HG03139 (cell line): ENCODE measurements around the gene NRG3.

Experiments
- ATAC-seq: cut with Tn5 transposase; IDR thresholded peaks from one replicate; pipeline ENCODE4 v1.9.1; 2021; ENCODE audit not compliant: unreplicated experiment

Gene NRG3

DNA sequence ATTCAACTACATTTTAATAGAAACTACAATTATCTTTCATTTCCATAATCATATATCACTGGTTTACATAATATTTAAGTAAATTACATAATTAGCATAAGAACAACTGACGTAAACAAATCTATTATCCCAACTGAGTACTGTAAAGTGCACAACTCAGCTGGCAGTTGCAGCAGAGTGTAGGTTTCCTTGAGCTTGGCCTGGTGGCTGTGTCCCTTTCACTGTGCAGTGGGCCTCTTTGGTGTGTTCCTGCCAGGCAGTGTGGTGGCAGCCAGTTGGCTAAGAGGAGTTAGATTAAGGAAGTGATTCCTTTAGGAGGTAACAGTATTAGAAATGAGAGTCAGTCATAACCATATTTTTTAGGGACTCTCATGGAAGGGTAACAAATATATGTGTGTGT lies 7.0 kb downstream of the NRG3 start:
- no peak for ATAC-seq

DNA sequence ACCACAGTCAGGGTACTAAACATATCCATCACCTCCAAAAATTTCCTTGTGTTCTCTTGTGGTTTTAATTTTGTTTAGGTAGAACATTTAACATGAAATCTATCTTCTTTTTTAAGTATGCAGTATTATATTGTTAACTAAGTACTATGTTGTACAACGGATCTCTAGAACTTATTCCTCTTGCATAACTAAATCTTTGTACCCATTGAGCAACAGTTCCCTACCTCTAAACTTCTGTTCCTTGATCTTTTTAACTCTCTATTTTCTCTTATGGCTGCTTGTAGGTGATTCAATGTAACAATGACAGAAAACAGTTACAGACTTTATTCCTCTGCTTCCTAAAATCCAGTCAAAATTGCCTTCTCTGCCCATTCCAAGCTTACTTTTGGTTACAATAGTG lies 9.9 kb downstream of the NRG3 start:
- ATAC-seq = no peak

DNA sequence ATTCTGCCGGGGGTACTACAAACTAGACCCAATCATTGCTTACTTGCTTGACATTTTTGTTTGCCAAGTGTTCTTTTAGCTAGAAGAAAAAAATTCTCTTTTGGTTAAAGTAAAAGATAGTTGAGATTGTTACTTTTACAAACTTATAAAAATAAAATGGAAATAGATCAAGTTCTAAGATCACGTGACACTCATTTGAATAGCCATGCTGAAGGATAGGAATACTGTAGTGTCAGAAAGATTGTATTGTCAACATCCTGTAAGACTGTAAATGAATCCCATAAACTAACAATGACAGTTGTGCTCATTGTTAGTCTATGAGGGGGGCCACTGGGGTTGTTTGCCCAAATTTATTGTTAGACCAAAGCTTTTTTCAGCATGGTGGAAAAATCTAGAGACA lies 10.5 kb downstream of the NRG3 start:
- ATAC-seq = no peak

DNA sequence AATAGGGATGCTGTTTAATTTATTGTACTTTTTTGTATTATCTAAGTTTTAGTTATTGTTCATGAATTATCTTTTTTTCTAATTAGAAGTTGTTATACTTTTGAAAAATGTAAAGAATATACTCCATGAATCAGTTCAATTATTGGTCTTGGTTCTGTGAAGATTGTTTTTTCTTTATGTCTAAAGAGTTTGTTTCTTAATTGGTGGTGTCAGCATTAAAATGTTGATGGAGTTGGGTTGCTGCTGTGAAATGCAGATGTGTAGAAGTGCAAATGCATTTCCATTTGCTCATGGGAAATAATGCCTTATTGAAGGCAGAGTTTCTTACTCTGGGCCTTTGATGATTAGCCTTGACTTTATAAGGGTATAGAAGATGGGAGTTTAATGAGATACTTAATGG lies 11.9 kb downstream of the NRG3 start:
- ATAC-seq = no peak

DNA sequence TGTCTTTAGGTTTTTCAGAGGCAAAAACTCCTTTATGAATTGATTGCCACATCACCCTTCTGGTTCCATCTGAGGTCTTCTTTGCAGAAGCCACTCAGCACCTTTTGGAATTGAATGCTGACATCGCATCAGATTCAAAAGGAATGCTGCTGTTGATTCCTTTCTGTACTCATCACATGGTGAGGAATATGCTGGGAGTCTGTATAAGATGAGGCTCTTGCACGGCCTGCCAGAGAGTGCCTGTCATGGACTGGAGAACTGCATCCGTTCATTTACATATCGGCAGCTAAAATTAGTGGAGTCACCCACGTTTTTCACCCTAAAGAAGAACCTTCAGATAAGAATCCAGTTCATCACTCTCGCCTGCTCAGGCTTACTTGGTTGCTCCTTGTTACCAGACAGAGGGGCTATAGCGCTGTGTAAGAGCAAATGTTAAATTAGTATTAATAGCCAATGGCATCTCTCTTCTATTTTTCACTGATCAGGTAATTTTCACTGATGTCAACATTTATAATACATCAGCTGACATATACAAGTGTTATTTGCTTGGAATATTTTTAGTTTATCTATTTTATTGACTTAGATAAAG lies 14.3 kb downstream of the NRG3 start:
- ATAC-seq = no peak

DNA sequence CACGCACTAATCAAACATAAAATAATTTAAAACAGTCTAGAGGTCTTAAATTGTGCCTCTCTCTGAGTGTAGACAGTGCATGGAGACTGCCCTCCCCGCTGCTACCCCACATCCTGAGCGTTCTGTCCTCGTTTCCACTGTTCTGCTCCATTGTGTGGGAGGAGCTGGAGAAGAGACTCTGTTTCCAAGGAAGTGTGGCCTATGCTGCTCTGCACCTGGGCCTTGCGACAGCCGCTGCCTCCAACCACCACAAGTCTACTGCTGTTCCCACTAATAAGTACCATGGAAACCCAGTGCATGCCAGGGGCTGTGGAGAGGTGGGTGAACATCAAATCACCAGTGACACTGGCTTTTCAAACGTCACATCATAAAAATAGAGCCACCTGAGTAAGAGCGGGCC lies 19.6 kb downstream of the NRG3 start:
- no peak for ATAC-seq

DNA sequence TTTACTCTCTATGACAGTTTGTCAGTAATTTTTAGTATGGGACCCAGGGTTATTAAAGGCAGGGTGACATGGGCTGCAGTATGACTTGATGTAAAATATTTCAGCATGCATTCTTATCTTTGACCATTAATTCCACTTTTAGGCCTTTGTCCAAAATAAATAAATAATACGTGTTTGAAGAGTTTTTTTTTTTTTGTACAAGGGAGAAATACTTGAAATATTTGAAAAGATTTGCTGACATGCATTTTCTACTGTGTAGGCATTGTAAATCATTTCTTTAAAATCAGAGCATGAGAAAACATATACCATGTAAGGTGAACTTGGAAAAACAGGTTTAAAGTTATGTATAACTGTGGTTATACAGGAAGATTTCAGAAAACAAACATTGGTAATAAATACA lies 23.5 kb downstream of the NRG3 start:
- ATAC-seq = no peak

DNA sequence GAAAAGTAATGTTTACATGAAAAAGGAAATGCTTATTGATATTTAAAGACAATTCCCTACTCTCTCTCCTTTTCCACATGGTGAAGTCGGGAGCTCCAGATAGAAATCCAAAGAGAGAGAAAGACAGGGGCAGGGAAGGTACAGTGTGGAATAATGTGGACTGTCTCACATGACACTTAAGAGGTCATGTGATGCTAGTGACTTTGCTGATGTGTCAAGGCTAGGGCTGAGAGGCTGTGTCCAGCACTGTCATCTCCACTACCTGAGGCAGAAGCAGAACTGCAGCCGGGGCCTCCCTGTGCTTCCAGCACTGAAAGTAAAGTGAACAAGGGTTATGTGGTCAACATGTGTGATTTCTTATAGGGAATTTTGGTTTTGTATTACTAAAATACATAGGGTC lies 26.0 kb downstream of the NRG3 start:
- no peak for ATAC-seq

DNA sequence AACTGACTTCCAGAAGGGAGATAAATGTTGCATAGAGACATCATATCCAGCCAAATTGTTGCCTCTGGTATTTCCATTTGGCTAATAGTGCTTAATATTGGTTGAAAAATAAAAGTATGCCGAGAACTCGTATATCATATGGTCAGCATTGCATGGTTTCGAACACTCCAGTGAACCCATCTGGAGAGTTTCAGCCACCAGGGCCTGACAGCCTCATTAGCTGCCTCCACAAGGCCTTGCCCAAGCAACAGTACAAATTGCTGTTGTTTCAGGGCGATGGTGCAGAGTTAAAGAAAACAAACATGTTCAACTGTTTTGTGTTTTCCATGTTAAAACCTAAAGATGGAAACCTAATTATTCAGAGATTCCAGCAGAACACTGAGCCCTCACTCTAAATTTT lies 28.5 kb downstream of the NRG3 start:
- ATAC-seq = no peak

DNA sequence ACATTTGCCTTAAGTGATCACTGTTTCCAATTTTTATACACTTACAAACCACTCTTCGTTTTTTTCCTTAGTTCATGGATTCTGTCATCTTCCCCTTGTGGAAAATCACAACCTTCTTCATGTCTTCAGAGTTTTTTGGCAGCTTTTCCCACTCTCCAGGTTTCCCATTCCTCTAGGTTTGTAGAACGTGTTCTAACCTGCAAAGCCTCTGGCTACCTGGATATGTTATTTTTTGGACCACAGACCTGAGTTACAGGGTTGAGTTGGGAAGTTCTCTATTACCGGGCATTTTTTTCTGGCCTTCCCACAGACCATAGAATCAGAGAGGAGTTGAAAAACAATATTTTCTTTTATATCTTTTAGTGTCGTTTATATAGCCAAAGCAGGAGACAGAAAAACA lies 30.2 kb downstream of the NRG3 start:
- no peak for ATAC-seq

DNA sequence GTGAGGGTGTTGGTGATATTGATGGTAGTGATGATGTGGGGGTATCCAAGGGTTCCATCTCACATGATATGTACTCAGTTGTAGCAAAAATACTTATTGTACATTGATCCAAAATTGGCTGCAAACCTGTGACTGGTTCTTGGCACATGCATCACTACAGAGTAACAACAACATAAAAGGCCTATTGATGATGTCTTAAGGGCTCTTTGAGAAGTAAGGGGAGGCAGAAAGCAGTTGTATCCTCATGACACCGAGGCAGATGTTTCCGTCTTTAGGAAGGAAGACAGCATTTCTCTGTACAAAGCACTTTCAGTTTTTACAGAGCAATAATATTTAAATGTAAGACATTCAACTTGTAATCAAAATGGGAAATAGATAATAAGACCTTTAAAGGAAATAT lies 34.5 kb downstream of the NRG3 start:
- no peak for ATAC-seq

DNA sequence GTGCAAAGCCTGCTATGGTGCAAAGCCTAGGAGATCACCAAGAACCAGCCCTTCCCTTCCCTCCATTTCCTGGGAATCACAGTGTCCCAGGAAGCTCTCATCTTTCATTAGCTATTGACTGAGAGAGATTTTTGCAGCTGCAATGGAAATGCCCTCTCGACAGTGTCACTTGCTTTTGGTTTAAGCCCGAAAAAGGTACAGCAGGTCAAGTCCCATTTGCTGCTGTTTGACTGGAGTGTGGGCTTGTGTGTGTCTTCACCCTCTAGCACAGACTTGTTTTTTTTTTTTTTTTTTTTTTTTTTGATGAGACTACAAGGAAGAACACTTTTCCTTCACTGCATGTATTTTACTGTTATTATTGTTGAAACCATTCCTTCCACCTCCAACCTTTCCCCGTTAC lies 36.3 kb downstream of the NRG3 start:
- no peak for ATAC-seq

DNA sequence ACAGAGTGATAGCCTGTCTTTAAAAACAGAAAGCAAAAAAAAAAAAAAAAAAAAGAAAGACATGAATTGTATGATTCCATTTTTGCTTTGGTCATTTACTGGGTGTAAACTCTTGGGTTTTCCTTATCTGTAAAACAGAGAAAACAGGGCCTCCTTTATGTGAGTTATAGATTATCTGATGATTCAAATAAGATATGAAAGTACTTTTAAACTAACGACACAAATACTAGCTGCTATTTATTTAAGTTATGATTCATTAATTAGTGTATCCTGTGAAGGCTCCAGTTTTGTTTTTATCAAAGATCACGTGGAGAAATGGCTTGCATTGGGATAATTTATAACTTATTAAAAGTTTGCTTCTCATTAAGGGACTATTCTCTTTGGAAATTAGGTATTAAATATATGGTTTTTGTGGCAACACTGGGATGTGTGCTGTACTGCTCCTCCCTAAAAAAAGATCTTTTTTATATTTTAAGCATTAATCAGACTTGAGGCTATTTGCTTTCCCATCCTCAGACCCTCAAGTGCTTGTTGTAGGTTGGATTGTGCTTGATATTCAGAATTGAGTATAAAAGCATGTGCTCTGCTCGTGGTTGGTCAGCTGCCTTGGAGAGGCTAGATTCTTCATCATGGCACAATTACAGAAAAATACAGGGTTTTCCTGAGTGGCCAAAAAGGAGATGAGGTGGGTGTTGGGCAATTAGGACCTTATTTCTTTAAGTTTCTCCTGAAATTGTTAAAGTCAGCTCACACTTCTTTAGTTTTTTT lies 39.9 kb downstream of the NRG3 start:
- ATAC-seq = no peak

DNA sequence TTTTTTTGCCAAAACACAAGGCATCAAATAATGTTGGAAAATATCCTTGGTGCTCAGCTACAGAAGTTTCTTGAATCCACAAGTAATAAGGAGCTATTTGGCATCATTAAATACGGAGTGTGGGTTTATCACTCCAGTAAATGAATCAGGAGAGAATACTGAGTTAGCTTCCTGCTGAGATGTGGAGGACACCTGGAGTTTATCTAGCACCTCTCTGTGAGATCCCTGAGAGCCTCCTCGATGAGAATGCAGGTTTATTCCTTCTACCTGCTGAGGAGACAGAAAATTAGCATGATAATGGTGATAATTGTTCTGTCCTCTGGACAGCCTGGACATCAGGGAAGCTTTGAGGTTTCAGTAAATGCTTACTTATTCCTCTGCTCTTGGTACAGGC lies 40.5 kb downstream of the NRG3 start:
- no peak for ATAC-seq

DNA sequence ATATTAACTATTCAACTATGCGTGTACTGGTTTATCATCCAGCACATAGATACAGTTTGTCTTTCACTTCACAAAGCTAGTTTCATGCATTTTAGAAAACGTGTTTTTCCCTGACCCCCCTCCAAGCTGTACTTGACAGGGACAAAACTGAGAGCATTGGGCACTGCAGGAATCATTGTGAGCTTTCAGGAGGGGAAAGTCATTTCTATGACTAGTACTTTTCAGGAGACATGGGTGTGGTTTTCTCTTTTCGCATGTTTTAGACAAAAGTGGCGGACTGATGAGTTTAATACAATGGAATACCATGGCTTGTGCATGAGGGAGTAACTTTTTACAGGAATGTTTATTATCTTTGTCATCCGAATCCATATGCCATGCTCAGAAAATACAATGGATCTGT lies 42.7 kb downstream of the NRG3 start:
- no peak for ATAC-seq

DNA sequence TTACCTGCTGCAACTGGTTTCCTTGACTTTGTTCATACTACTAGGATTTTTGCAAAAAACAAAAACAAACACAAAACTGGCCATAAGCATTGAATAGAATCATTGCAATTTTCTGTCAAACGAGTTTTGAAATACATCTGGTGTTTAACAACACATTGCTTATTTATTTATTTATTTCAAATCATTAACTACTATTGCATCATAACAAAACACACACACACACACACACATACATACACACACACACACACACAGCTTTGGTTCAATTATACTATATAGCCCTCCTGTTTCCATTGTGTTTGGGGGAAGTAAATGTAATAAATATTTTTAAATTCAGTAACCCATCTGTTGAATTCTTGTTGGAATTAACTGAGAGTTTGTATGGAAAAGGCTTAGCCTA lies 43.8 kb downstream of the NRG3 start:
- ATAC-seq = no peak

DNA sequence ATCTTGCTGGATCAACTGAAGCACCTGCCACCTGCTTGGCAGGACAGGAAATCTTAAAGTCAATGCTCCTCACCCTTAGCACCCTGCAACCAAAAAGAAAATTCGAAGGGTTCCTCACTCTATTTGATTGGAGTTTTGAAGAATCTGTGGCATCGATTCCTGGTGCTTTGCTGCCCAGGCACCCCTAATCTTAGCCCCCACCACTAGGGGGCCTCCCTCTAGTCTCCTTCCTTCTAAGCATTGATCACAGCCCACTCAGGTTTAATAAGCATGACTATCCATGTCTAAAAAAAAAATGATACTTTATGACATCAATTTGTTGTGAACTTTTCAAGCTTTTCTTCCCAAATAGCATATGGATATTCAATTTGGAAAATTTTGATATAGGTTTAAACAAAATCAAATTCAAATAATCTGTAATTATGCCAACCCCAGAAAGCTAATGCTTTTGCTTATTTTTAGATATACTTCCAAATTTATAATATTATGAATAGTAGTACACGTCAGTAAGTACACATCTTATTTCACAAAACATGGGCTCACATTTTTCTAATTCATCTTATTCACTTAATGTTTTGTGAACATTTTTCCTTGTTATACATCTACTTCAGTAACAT lies 45.3 kb downstream of the NRG3 start:
- ATAC-seq = no peak

DNA sequence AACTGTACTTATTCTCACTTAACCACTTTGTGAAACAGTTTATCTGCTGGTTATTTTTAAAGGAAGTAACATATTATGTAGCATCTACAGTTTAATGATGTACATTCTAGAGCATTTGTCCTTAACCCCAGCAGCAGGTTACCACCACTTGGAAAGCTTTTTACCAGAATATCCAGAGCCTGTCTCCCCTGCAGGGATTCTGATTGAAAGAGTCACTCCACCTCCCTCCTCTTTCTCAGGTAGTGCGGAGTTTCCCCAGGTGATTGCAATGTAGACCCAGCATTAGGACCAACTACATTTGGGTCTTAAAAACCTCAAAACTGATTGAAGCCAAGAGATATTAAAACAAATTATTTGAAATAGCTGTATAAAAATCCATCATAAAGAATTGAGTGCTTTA lies 53.1 kb downstream of the NRG3 start:
- ATAC-seq = no peak

DNA sequence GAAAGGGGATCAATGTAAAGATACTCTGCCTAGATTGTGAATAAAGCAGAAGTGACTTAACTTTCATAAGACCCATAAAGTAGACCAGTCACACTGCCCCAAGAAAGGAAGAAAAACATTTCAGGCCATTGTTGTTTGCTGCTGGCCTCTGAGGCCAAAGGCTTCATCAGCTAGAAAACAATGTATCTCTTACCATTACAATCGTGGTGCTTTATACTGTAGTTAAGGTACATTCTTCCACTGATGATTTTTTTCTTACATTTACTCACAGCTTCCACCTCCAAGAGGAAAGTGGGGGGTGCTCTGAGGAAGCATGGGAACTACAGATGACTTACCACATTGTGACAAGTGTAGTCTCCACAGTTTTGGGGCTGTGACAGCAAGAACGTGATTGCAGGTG lies 68.6 kb downstream of the NRG3 start:
- ATAC-seq = no peak

DNA sequence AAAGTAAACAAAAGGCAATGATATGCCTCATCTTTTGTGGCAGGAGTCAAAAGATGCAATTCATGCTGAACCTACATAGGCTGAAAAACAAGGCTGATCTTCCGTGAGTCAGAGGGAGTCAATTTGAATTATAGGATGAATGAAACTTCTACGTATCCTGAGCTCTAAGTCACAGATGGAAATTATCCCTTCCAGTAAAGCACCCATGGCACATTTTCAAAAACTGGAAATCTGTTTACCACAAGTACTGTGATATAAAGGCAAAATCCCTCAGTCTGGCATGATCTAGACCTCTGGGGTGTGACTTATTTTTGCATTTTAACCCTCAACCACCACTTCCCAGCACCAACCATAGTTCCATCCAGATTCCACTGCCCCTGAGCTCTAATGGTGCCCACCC lies 69.6 kb downstream of the NRG3 start:
- ATAC-seq = no peak

DNA sequence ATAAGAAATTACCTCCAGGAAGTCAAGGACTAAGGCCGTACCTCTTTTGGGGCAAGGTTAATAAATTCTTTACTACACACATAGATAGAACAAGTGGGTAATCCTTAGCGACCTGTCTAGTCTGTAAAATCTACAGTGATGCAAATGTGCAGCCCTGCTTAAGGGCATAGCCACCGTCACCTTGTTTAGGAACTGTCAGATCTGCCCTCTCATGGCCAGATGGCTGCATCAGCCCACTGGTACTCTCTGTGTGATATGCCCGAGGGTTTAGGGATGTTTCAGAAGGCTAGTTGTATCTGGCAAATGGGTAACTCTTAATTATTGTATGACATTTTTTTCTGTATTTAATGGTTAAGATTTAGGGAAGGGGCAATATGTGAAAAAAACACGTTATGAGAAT lies 74.3 kb downstream of the NRG3 start:
- ATAC-seq = no peak

DNA sequence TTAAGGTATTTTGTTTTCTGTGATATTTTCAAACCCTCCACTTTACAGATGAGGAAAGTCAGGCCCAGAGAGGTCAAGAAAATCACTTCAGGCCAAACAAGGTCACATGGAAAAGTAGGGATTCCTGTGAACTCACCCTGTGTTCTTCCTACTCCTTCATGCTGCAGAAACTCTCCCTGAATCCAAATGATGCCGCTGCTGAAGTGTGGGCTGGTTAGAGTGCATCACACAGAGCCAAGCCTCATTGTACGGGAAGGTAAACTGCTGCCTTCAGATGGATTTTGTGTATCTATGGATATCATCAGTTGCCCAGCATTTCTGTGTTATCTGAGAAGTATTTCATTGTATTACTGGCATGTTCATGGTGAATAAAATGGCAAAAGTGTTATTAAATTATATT lies 75.4 kb downstream of the NRG3 start:
- no peak for ATAC-seq

DNA sequence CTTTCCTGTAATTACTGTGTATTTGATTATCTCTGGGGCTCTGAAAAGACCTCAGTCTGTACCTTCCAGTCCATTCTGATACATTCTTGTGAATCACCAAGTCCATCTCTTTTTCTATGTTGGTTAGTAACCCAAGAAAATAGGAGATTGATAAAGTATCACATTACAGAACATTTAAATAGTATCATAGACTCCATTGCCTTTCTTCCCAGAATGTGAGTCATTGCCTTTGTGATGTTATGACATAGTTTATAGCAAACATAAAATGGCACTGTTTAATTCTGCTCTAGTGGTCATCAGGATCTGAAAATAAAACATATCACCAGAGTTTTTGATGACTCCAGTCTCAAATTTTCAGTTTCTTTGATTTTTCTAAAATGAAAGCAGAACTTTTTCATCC lies 78.4 kb downstream of the NRG3 start:
- no peak for ATAC-seq
